Activated CD4-positive, CD25-positive, alpha-beta regulatory T cell treated with anti-CD3 and anti-CD28 coated beads, Interleukin-2, amount 50 U/mL, for 72 hours (primary cell): Measurements from ENCODE around the gene TAOK2.
"Not testable (repeated sequence)": the region's sequence is repeated elsewhere in the genome, so short reads cannot be mapped to it uniquely, and the experiment has no call there.

ENCODE experiments used
- DNase-seq: peaks from one replicate; pipeline ENCODE4 v3.0.0; 2021

The TAOK2 gene

GRCh38 chr16:29973384-29974246 lies at the start of gene TAOK2:
Gene TAOK2 (plus strand): TSS chr16:29973868. CDS start chr16:29977773, 3,905 bp downstream.
- DNase-seq = peak; percentile 97

DNA sequence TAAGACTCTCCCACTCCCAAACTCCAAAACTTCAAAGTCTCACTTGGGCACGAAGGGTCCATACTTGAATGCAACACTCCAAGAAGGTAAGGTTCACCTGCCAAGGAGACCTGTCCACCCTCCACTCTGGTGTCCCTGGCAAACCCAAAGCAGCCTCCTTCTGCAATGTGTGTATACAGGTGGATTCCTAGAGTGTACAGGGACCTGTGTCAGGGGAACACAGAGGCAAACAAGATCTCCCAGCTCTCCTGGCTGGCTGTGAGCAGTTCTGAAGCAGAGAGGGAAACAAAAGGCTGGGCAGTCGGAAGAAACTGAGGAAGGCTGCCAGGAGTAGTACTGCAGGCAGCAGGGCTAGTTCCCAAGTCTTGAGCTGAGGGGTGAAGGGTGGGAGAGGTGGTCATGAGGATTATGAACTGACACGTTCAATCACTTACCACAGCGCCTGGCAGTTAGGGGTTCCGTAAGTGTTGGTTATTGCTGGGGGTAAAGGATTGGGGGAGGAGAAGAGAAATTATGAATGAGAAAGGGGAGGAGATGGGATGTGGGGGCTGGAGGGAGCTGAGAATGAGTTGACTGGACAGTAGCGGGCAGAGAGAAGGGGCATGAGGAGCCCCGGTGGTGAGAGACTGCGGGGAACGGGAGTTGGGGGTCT lies 48.4 kb upstream of the TAOK2 start:
- DNase-seq = no peak

GRCh38 chr16:29925781-29926710 lies 47.6 kb upstream of the TAOK2 start, which contains the start of gene KCTD13:
Gene KCTD13 (minus strand): TSS chr16:29926226. CDS start chr16:29926033, 193 bp downstream.
- DNase-seq = peak; percentile 95

DNA sequence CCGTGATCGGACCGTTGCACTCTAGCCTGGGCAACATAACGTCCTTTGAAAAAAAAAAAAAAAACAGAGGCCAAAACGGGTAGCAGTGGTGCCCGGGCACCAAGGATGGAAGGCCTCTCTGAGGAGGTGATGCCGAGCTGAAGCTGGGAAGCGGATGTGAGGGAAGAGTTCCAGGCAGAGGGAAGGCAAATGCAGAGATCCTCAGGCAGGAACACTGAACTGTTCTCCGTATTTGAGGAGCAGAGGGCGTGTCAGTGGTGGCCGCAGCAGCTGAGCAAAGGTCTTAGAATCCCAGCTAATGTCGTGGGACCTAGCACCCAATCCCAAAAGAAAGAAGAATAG lies 47.0 kb upstream of the TAOK2 start:
- no peak for DNase-seq

DNA sequence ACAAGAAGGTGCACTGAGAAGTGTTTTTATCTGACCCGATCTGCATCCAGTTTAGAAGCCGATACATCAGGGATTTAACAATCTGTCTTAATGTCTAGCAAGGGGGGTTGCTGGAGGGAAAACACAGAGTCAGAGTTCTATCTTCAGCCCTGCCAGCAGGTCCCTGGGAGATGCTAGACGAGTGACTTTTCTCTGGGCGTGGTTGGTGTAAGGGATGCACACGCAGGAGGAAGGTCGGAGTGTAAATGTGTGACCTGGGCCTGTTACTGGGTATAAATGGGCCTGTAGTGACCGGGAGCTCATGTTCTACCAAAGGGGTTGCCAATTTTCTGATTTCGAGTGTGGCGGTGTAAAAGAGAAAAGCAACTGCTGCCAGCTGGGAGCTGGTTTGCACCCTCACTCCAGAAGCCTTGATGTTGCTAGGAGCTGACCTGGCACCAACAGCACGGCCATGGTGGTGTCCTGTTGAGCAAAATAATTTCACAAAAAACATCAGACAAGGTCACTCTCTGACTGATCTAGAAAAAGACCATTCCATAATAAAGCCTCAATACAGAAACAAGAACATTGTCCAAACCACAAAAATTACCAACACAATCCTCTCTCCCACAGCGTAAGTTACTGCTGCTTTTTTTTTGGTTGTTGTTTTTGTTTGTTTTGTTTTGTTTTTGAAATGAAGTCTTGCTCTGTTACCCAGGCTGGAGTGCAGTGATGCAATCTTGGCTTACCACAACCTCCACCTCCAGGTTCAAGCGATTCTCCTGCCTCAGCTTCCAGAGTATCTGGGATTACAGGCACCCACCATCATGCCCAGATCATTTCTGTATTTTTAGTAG lies 46.4 kb upstream of the TAOK2 start:
- no peak for DNase-seq

DNA sequence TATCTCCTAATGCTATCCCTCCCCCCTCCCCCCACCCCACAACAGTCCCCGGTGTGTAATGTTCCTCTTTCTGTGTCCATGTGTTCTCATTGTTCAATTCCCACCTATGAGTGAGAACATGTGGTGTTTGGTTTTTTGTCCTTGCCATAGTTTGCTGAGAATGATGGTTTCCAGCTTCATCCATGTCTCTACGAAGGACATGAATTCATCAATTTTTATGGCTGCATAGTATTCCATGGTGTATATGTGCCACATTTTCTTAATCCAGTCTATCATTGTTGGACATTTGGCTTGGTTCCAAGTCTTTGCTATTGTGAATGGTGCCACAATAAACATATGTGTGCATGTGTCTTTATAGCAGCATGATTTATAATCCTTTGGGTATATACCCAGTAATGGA lies 41.9 kb upstream of the TAOK2 start:
- DNase-seq = not testable (repeated sequence)

DNA sequence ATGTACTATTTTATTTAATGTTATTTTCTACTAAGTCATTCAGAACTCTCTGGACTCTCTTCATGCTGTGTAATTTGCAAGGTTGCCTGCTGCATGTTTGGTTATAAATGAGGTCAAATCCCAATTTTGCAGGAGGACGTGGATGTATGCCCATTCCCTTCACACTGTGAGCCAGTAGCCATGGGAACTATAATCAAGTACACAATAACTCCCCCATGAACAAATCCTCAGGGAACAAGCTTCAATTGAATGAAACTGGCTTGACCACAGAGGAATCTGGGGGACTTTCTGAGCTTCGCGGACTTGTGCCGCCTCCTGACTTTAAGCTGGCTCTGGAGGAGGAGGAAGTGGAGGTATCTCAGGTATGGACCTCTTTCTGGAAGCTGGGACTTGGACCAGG lies 33.0 kb upstream of the TAOK2 start:
- DNase-seq = no peak

DNA sequence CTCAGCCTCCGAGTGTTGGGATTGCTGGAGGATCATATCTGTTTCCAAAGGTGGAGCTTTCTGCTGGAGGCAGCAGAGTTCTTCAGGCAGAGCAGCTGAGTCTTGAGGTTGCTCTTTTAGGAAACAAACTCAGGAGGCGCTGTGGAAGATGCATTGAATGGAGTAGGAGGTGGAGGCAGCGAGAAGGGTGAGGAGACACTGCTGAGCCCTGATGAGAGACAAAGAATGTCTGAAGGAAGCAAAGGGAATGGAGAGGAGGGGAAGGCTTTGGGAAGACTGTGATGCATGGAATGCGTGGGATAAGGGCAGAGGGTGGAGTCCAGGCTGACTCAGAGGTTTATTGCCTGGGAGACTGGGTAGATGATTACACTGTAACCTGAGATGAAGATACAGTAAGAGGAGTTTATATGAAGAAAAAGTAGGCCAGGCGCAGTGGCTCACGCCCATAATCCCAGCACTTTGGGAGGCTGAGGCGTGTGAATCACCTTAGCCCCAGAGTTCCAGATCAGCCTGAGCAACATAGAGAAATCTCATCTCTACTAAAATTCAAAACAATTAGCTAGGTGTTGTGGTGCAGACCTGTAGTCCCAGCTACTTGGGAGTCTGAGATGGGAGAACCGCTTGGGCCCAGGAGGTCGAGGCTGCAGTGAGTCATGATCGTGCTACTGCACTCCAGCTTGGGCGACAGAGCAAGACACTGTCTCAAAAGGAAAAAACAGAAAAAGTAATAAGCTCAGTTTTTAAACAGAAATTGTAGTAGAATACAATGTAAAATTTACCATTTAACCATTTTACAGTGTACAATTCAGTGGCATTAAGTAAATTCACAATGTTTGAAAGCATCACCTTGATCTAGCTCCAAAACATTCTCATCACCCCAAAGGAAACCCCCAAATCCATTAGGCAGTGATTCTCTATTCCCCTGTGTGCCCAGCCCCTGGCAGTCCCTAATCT lies 29.5 kb upstream of the TAOK2 start:
- no peak for DNase-seq

DNA sequence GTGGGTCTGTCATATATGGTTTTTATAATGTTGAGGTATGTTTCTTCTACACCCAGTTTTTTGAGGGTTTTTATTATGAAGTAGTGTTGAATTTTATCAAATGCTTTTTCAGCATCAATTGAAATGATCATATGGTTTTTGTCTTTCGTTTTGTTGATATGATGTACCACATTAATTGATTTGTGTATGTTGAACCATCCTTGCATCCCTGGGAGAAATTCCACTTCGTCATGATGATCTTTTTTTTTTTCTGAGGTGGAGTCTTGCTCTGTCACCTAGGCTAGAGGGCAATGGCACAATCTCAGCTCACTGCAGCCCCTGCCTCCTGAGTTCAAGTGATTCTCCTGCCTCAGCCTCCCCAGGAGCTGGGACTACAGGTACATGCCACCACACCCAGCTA lies 25.8 kb upstream of the TAOK2 start:
- DNase-seq = no peak

DNA sequence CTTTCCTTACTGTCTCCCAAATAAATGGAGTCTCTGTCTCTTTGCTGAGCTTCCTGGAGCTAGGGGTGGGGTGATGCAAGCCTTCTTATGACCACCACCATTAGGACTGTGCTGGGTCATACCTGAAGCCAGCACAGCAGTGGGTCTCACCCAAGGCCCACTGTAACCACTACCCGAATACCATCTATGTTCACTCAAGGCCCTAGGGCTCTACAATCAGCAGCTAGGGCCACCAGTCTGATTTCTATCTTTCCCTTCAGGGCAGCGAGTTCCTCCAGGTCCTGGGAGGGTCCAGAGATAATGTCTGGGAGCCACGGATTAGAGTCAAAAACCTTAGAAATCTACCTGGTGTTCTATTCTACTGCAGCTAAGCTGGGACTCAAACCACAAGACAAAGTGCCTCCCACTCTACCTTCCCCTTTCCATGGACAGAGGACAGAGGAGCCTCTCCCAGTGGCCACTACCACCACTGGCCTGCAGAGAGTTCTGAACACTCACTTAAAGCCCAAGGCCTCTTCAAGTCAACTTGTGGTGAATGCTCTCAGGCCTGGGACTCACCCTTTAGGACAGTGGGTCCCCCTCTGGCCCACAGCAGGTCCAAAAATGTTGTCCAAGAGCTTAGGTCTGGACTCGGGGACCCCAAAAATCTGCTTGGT lies 22.7 kb upstream of the TAOK2 start:
- no peak for DNase-seq

DNA sequence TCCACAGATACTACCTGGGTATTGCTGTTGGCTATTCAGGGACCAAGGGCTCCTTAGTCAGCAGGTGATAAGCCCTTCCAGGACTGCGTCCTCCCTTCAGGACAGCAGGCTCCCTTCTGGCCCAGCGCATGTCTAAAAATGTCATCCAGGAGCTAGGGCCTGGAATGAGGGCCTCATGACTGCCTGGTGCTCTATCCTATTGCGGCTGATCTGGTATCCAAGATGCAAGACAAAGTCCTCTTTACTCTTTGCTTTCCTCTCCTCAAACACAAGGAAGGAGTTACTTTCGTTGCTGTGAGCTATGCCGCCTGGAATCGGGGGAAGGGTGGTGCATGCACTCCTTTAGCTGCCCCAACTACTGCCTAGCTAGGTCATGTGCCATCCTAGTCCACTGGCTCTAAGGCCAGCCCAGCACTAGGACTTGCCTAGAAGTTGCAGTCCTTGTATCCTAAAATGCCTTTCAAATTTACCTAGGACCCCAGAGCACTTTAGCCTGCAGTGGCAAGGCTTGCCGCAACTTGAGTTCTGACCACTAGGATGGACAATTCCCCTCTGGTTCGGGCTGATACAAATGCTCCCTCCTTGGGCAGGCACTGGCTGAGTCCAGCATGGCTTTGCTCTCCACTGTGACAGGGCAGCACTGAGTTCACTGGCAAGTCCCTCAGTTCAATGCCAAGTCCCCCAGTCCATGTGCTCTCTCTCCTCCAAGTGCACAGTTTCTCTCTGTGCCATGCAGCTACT lies 21.9 kb upstream of the TAOK2 start:
- DNase-seq = no peak

DNA sequence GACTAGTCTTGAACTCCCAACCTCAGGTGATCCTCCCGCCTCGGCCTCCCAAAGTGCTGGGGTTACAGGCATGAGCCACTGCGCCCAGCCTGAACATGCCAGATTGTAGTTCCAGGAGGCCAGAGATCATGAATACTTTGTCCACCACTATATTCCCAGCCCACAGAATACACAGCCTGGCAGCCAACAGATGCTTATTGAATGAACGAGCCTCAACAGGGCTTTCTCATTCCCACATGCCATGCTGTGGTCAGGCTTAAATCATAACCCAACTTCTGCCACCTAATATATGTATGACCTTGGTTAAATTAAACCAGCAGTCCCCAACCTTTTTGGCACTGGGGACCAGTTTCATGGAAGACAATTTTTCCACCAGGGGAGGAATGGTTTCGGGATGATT lies 14.9 kb upstream of the TAOK2 start:
- peak; percentile 11 for DNase-seq

DNA sequence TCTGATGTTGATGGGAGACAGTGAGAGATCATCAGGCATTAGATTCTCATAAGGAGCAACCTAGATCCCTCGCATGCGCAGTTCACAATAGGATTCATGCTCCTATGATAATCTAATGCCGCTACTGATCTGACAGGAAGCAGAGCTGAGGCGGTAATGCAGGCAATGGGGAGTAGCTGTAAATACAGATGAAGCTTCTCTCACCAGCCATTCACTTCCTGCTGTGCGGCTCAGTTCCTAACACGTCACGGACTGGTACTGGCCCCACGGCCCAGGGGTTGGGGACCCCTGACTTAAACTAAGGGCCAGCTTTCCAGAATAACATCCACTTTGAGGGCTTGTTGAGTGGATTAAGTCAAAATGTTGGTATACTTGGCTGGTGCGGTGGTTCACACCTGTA lies 14.4 kb upstream of the TAOK2 start:
- DNase-seq = no peak

DNA sequence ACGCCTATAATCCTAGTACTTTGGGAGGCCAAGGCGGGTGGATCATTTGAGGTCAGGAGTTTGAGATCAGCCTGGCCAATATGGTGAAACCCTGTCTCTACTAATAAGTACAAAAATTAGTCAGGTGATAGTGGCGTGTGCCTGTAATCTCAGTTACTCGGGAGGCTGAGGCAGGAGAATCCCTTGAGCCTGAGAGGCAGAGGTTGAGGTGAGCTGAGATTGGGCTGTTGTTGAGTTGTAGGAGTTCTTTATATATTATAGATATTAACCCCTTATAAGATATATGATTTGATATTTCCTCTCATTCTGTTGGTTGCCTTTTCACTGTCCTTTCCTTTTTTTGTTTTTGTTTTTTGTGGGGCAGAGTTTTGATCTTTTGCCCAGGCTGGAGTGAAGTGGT lies 13.8 kb upstream of the TAOK2 start:
- not testable (repeated sequence) for DNase-seq

GRCh38 chr16:29961127-29961478 lies 12.6 kb upstream of the TAOK2 start:
- DNase-seq = no peak

- DNase-seq = peak; percentile 95
Observed at GRCh38 chr16:29961479-29962343, 12.0 kb upstream of the TAOK2 start, which contains the start of gene TMEM219. Gene TMEM219 (plus strand): TSS chr16:29962079. CDS start chr16:29963144, 1,065 bp downstream.

GRCh38 chr16:29962344-29962994 lies 11.2 kb upstream of the TAOK2 start:
- DNase-seq = no peak
